ENCODE measurements around the gene TUBGCP6. TPM values are rescaled to one million over a fixed set of nuclear protein-coding genes. Genes with fewer than 3 reads are reported as not detected.

The TUBGCP6 gene
- total and polyA plus RNA-seq, 9 donors: 21.4 to 35.3 (median 26.2) TPM

GRCh38 chr22:50272044-50272802, 27.4 kb upstream of the TUBGCP6 start:
- H3K27me3 ChIP-seq (ENCODE audit: control insufficient read depth, insufficient read depth, low read length): peaks cover 47% of the 10 kb centered on the region
- no peak overlapping the region for H3K4me3 ChIP-seq (ENCODE audit: low read length)
- 25% methylated on average over 20 of the region's 26 CpGs for WGBS (ENCODE audit: insufficient coverage)
- H3K9me3 ChIP-seq (replicated peaks; ENCODE audit: control insufficient read depth, low read depth, low read length): no peaks in the 10 kb centered on the region
- peaks cover 23% of the 10 kb centered on the region for H3K36me3 ChIP-seq (ENCODE audit: control insufficient read depth, insufficient read depth, low read length)
- no peak for DNase-seq
- peaks cover 44% of the 10 kb centered on the region for H3K4me1 ChIP-seq (ENCODE audit: control insufficient read depth, insufficient read depth, low read length)
- no peak overlapping the region for H3K27ac ChIP-seq (ENCODE audit: low read length)

GRCh38 chr22:50271519-50271970, 26.7 kb upstream of the TUBGCP6 start:
- DNase-seq: no peak
- 1% methylated on average over 39 of the region's 45 CpGs for WGBS (ENCODE audit: insufficient coverage)
- Histone ChIP-seq H3K4me3 (ENCODE audit: low read length) (peak overlapping the region; percentile 8), H3K27ac (ENCODE audit: low read length) (no peak overlapping the region), H3K36me3 (ENCODE audit: control insufficient read depth, insufficient read depth, low read length) (peaks cover 19% of the 10 kb centered on the region), H3K4me1 (ENCODE audit: control insufficient read depth, insufficient read depth, low read length) (peaks cover 49% of the 10 kb centered on the region), H3K27me3 (ENCODE audit: control insufficient read depth, insufficient read depth, low read length) (peaks cover 53% of the 10 kb centered on the region), H3K9me3 (replicated peaks; ENCODE audit: control insufficient read depth, low read depth, low read length) (no peaks in the 10 kb centered on the region)

- peak overlapping the region; percentile 51 for H3K27ac ChIP-seq (ENCODE audit: low read length)
- no peaks in the 10 kb centered on the region for H3K9me3 ChIP-seq (replicated peaks; ENCODE audit: control insufficient read depth, low read depth, low read length)
- peaks cover 49% of the 10 kb centered on the region for H3K4me1 ChIP-seq (ENCODE audit: control insufficient read depth, insufficient read depth, low read length)
- 2% methylated on average over 49 of the region's 53 CpGs for WGBS (ENCODE audit: insufficient coverage)
- peaks cover 14% of the 10 kb centered on the region for H3K36me3 ChIP-seq (ENCODE audit: control insufficient read depth, insufficient read depth, low read length)
- H3K4me3 ChIP-seq (ENCODE audit: low read length): peak overlapping the region; percentile 43
- peak; percentile 75 for DNase-seq
- H3K27me3 ChIP-seq (ENCODE audit: control insufficient read depth, insufficient read depth, low read length): peaks cover 57% of the 10 kb centered on the region
These were observed 26.0 kb upstream of the TUBGCP6 start for GRCh38 chr22:50270666-50271394.

- WGBS (ENCODE audit: insufficient coverage): under 1% methylated on average over 72 of the region's 92 CpGs
- Histone ChIP-seq H3K27me3 (ENCODE audit: control insufficient read depth, insufficient read depth, low read length) (peaks cover 59% of the 10 kb centered on the region), H3K9me3 (replicated peaks; ENCODE audit: control insufficient read depth, low read depth, low read length) (no peaks in the 10 kb centered on the region), H3K27ac (ENCODE audit: low read length) (peak within 1 kb of the TSS; percentile 55), H3K4me3 (ENCODE audit: low read length) (peak within 1 kb of the TSS; percentile 43), H3K4me1 (ENCODE audit: control insufficient read depth, insufficient read depth, low read length) (peaks cover 48% of the 10 kb centered on the region), H3K36me3 (ENCODE audit: control insufficient read depth, insufficient read depth, low read length) (peaks cover 7% of the 10 kb centered on the region)
- DNase-seq: peak; percentile 58
These were observed 25.3 kb upstream of the TUBGCP6 start, which contains the start of gene MAPK11 for GRCh38 chr22:50269970-50270665. Gene MAPK11, minus strand, starts transcription at chr22:50270380. Its CDS starts 88 bp downstream, at chr22:50270292.

- 0% methylated on average over 8 of the region's 18 CpGs for WGBS (ENCODE audit: insufficient coverage)
- no peak for DNase-seq
- Histone ChIP-seq H3K36me3 (ENCODE audit: control insufficient read depth, insufficient read depth, low read length) (peaks cover 4% of the 10 kb centered on the region), H3K27ac (ENCODE audit: low read length) (peak overlapping the region; percentile 55), H3K4me3 (ENCODE audit: low read length) (peak overlapping the region; percentile 27), H3K4me1 (ENCODE audit: control insufficient read depth, insufficient read depth, low read length) (peaks cover 46% of the 10 kb centered on the region), H3K9me3 (replicated peaks; ENCODE audit: control insufficient read depth, low read depth, low read length) (no peaks in the 10 kb centered on the region), H3K27me3 (ENCODE audit: control insufficient read depth, insufficient read depth, low read length) (peaks cover 59% of the 10 kb centered on the region)
These were observed 24.7 kb upstream of the TUBGCP6 start for GRCh38 chr22:50269573-50269969.

GRCh38 chr22:50268655-50269113, 23.9 kb upstream of the TUBGCP6 start:
- DNase-seq: no peak
- Histone ChIP-seq H3K27me3 (ENCODE audit: control insufficient read depth, insufficient read depth, low read length) (peaks cover 59% of the 10 kb centered on the region), H3K36me3 (ENCODE audit: control insufficient read depth, insufficient read depth, low read length) (no peaks in the 10 kb centered on the region), H3K27ac (ENCODE audit: low read length) (no peak overlapping the region), H3K4me1 (ENCODE audit: control insufficient read depth, insufficient read depth, low read length) (peaks cover 43% of the 10 kb centered on the region), H3K9me3 (replicated peaks; ENCODE audit: control insufficient read depth, low read depth, low read length) (no peaks in the 10 kb centered on the region), H3K4me3 (ENCODE audit: low read length) (no peak overlapping the region)
- 52% methylated on average over 6 of the region's 9 CpGs for WGBS (ENCODE audit: insufficient coverage)

GRCh38 chr22:50267591-50268390, 23.0 kb upstream of the TUBGCP6 start:
- 6% methylated on average over 63 of the region's 75 CpGs for WGBS (ENCODE audit: insufficient coverage)
- no peak overlapping the region for H3K27ac ChIP-seq (ENCODE audit: low read length)
- DNase-seq: peak; percentile 66
- peaks cover 49% of the 10 kb centered on the region for H3K4me1 ChIP-seq (ENCODE audit: control insufficient read depth, insufficient read depth, low read length)
- H3K4me3 ChIP-seq (ENCODE audit: low read length): no peak overlapping the region
- no peaks in the 10 kb centered on the region for H3K9me3 ChIP-seq (replicated peaks; ENCODE audit: control insufficient read depth, low read depth, low read length)
- H3K36me3 ChIP-seq (ENCODE audit: control insufficient read depth, insufficient read depth, low read length): no peaks in the 10 kb centered on the region
- peaks cover 59% of the 10 kb centered on the region for H3K27me3 ChIP-seq (ENCODE audit: control insufficient read depth, insufficient read depth, low read length)

- Histone ChIP-seq H3K4me3 (ENCODE audit: low read length) (no peak overlapping the region), H3K27ac (ENCODE audit: low read length) (no peak overlapping the region), H3K27me3 (ENCODE audit: control insufficient read depth, insufficient read depth, low read length) (peaks cover 59% of the 10 kb centered on the region), H3K9me3 (replicated peaks; ENCODE audit: control insufficient read depth, low read depth, low read length) (no peaks in the 10 kb centered on the region), H3K36me3 (ENCODE audit: control insufficient read depth, insufficient read depth, low read length) (no peaks in the 10 kb centered on the region), H3K4me1 (ENCODE audit: control insufficient read depth, insufficient read depth, low read length) (peaks cover 55% of the 10 kb centered on the region)
- no peak for DNase-seq
- 63% methylated on average over 28 of the region's 37 CpGs for WGBS (ENCODE audit: insufficient coverage)
These were observed 22.2 kb upstream of the TUBGCP6 start for GRCh38 chr22:50266994-50267393.

- DNase-seq: no peak
- peaks cover 51% of the 10 kb centered on the region for H3K4me1 ChIP-seq (ENCODE audit: control insufficient read depth, insufficient read depth, low read length)
- H3K27me3 ChIP-seq (ENCODE audit: control insufficient read depth, insufficient read depth, low read length): peaks cover 43% of the 10 kb centered on the region
- H3K9me3 ChIP-seq (replicated peaks; ENCODE audit: control insufficient read depth, low read depth, low read length): no peaks in the 10 kb centered on the region
- H3K4me3 ChIP-seq (ENCODE audit: low read length): no peak overlapping the region
- no peaks in the 10 kb centered on the region for H3K36me3 ChIP-seq (ENCODE audit: control insufficient read depth, insufficient read depth, low read length)
- H3K27ac ChIP-seq (ENCODE audit: low read length): no peak overlapping the region
- 81% methylated on average over 13 of the region's 15 CpGs for WGBS (ENCODE audit: insufficient coverage)
These were observed 20.3 kb upstream of the TUBGCP6 start for GRCh38 chr22:50264946-50265669.

Measured in muscle of leg (tissue), 11 donors.